ENCODE results near the gene FER.

- TF ChIP-seq CTCF (conservative IDR thresholded peaks at IDR 0.05; ENCODE audit: low read depth, low read length) (no peak), EZH2 (IDR thresholded peaks at IDR 0.05; ENCODE audit: low read length, unreplicated experiment) (no peak), EZH2phosphoT487 (IDR thresholded peaks at IDR 0.05; ENCODE audit: borderline replicate concordance, low read length) (no peak)
Measured at GRCh38 chr5:109029847-109030246, 282.1 kb downstream of the FER start.
